Esophagus squamous epithelium (tissue), 5 donors: ENCODE data around the gene NOXA1. TPM values are rescaled to one million over a fixed set of nuclear protein-coding genes. Genes with fewer than 3 reads are reported as not detected.

ENCODE experiments used
- DNase-seq: peaks from one replicate; lab custom pipeline; 2025; lab: John Stamatoyannopoulos, UW
- H3K27ac ChIP-seq, 4 donors: fragments of 200-600 bp; sonication (generic); one replicate each; pipeline ENCODE4 v1.5.1; 2016 to 2019; ENCODE audit warnings: mild to moderate bottlenecking in 1 of 4
- H3K27me3 ChIP-seq, 4 donors: fragments of 200-600 bp; sonication (generic); 1 replicate in 3 of 4; 2 replicates in 1 of 4; pipeline versions ENCODE4 v1.5.1 to v1.6.0; 2017 to 2021; ENCODE audit warnings: antibody characterized with exemption in 1 of 4
- H3K36me3 ChIP-seq, 3 donors: fragments of 200-600 bp; sonication (generic); one replicate each; pipeline ENCODE4 v1.5.1; 2016 to 2019
- H3K4me1 ChIP-seq, 3 donors: fragments of 200-600 bp; sonication (generic); one replicate each; pipeline ENCODE4 v1.5.1; 2017 to 2019
- H3K4me3 ChIP-seq, 4 donors: fragments of 200-600 bp; sonication (generic); 1 replicate in 3 of 4; 2 replicates in 1 of 4; pipeline ENCODE4 v1.5.1; 2016 to 2019; ENCODE audit warnings: mild to moderate bottlenecking in 2 of 4, moderate library complexity in 1 of 4
- H3K9me3 ChIP-seq, 3 donors: fragments of 200-600 bp; sonication (generic); one replicate each; pipeline ENCODE4 v1.5.1; 2016 to 2019
- POLR2A ChIP-seq, 4 donors: fragments of 450-650 bp; IDR thresholded peaks; one replicate each; pipeline ENCODE4 v1.6.1; 2017; ENCODE audit warnings: antibody characterized with exemption in 4 of 4, mild to moderate bottlenecking in 4 of 4, moderate library complexity in 3 of 4
- whole genome bisulfite sequencing, 2 donors: methylation state at CpG; one replicate each; pipeline ENCODE4 v1.1.5; 2018; 5-methylcytosine and 5-hydroxymethylcytosine counted together
- intact Hi-C: fragments of 100-400 bp; cut with DNase I; formaldehyde crosslinking; loops from one replicate; pipeline ENCODE4 v1.15.0; 2022
- total RNA-seq, 4 donors: library from RNA; depleted of rRNA; stranded (reverse); fragments of >200 nt; gene quantifications; one replicate each; pipeline ENCODE4 v1.1.0, GENCODE V29; 2016
- TF ChIP-seq, protein P1 (sequence below), 6 experiments: fragments of 450-650 bp in 4 of 6; fragments of 200-600 bp in 2 of 6; sonication (generic) in 2 of 6; IDR thresholded peaks; one replicate each; pipeline ENCODE4 v1.5.1; 2016 to 2019; ENCODE audit warnings: antibody characterized with exemption in 6 of 6, mild to moderate bottlenecking in 4 of 6, moderate library complexity in 4 of 6
- donor health status: DM: yes; HTN: yes; CAD: no.

Gene NOXA1
- total RNA-seq, 4 donors from 2014 or later, result 2.1 to 7.4 (median 4.8) TPM

DNA sequence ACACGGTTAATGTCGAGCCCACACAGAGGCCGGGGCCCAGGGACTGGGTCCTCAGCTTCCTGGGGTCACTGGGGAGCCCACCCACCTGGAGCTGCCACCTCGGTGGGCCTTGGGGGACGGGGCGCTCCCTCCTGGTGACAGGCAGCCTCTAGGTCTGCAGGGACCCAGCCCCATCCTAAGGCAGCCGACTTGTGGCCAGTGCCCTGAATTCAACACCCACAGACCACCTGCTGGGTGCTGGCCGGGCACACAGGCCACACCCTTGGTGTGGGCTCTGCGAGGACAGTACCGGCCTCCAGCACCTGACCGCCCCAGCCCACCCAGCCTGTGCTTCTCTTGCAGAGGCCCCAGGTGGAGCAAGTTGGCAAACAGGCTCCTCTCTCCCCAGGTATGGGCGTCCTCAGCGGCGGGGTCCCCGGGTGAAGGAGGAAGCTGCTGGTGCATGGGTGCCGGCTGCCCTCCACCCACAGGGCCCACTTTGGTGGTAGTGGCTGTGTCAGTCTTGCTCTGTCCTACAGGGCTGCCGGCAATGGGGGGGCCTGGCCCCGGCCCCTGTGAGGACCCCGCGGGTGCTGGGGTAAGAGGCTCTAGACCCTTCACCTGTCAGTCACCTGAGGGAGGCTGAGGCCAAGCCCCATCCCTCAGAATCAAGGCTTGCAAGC lies 9.6 kb downstream of the NOXA1 start:
- Histone ChIP-seq H3K4me1 (peaks cover 6 to 32% (median 7%) of the 10 kb centered on the region in 3 donors), H3K27ac (no peak overlapping the region), H3K27me3 (peaks cover 0 to 43% (median 0%) of the 10 kb centered on the region in 4 donors), H3K9me3 (no peaks in the 10 kb centered on the region), H3K36me3 (no peaks in the 10 kb centered on the region), H3K4me3 (no peak overlapping the region)
- intact Hi-C loops, result loop anchor here (10.0 kb wide), 1 partner anchor 138 kb away; no protein-coding TSS in a partner anchor
- WGBS, 2 donors, result 90% methylated on average over 9 of the region's 20 CpGs; no CpG with 5 or more reads in 1 of the 2 donors
- no peak for DNase-seq
- TF ChIP-seq, protein P1, sequence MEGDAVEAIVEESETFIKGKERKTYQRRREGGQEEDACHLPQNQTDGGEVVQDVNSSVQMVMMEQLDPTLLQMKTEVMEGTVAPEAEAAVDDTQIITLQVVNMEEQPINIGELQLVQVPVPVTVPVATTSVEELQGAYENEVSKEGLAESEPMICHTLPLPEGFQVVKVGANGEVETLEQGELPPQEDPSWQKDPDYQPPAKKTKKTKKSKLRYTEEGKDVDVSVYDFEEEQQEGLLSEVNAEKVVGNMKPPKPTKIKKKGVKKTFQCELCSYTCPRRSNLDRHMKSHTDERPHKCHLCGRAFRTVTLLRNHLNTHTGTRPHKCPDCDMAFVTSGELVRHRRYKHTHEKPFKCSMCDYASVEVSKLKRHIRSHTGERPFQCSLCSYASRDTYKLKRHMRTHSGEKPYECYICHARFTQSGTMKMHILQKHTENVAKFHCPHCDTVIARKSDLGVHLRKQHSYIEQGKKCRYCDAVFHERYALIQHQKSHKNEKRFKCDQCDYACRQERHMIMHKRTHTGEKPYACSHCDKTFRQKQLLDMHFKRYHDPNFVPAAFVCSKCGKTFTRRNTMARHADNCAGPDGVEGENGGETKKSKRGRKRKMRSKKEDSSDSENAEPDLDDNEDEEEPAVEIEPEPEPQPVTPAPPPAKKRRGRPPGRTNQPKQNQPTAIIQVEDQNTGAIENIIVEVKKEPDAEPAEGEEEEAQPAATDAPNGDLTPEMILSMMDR (IDR thresholded peaks at IDR 0.05), result no peak
- TF ChIP-seq POLR2A (IDR thresholded peaks at IDR 0.05), result no peak

DNA sequence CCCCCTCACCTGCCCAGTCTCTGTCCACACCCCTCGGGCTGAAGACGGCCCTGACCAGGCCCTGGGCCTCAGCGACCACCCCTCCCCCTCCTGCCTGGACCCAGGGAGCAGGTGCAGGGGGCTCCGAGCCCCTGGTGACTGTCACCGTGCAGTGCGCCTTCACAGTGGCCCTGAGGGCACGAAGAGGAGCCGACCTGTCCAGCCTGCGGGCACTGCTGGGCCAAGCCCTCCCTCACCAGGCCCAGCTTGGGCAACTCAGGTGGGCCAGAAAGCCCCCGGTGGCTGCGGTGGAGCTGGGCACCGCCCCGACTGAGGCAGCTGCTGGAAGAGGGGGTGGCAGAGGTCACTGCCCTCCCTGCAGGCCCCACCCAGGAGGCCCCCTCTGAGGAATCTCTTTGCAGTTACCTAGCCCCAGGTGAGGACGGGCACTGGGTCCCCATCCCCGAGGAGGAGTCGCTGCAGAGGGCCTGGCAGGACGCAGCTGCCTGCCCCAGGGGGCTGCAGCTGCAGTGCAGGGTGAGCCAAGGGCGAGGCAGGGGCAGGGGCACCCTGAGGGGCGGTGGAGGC lies 10.2 kb downstream of the NOXA1 start:
- Histone ChIP-seq H3K27ac (no peak overlapping the region), H3K27me3 (peaks cover 0 to 50% (median 0%) of the 10 kb centered on the region in 4 donors), H3K36me3 (no peaks in the 10 kb centered on the region), H3K4me3 (no peak overlapping the region), H3K4me1 (peaks cover 6 to 32% (median 7%) of the 10 kb centered on the region in 3 donors), H3K9me3 (no peaks in the 10 kb centered on the region)
- WGBS, 2 donors, result no CpG with 5 or more reads among the region's 19 CpGs
- no peak for TF ChIP-seq POLR2A (IDR thresholded peaks at IDR 0.05)
- TF ChIP-seq, protein P1 (IDR thresholded peaks at IDR 0.05), result no peak
- DNase-seq, result no peak
- intact Hi-C loops, result loop anchor here (10.0 kb wide), 1 partner anchor 139 kb away; no protein-coding TSS in a partner anchor

DNA sequence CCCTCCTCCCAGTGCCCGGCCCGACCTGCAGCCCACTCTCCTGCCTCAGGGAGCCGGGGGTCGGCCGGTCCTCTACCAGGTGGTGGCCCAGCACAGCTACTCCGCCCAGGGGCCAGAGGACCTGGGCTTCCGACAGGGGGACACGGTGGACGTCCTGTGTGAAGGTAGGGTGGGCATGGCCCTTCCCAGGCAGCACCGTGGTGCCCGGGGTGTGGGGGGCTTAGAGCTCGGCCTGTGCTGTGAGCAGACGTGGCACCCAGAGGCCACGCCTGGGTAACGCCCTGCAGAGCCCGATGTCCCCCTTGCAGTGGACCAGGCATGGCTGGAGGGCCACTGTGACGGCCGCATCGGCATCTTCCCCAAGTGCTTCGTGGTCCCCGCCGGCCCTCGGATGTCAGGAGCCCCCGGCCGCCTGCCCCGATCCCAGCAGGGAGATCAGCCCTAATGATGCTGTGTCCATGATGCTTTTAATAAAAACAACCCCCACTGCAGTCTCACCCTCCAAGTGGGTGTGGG lies 10.8 kb downstream of the NOXA1 start:
- H3K4me3 ChIP-seq, result no peak overlapping the region
- H3K4me1 ChIP-seq, result peaks cover 6 to 32% (median 7%) of the 10 kb centered on the region in 3 donors
- no peaks in the 10 kb centered on the region for H3K9me3 ChIP-seq
- no peak for TF ChIP-seq POLR2A (IDR thresholded peaks at IDR 0.05)
- TF ChIP-seq, protein P1 (IDR thresholded peaks at IDR 0.05), result no peak
- H3K27me3 ChIP-seq, result peaks cover 0 to 55% (median 0%) of the 10 kb centered on the region in 4 donors
- no peaks in the 10 kb centered on the region for H3K36me3 ChIP-seq
- no CpG with 5 or more reads among the region's 26 CpGs for WGBS, 2 donors
- intact Hi-C loops, result loop anchor here (10.0 kb wide), 1 partner anchor 139 kb away; no protein-coding TSS in a partner anchor
- DNase-seq, result no peak
- H3K27ac ChIP-seq, result no peak overlapping the region

DNA sequence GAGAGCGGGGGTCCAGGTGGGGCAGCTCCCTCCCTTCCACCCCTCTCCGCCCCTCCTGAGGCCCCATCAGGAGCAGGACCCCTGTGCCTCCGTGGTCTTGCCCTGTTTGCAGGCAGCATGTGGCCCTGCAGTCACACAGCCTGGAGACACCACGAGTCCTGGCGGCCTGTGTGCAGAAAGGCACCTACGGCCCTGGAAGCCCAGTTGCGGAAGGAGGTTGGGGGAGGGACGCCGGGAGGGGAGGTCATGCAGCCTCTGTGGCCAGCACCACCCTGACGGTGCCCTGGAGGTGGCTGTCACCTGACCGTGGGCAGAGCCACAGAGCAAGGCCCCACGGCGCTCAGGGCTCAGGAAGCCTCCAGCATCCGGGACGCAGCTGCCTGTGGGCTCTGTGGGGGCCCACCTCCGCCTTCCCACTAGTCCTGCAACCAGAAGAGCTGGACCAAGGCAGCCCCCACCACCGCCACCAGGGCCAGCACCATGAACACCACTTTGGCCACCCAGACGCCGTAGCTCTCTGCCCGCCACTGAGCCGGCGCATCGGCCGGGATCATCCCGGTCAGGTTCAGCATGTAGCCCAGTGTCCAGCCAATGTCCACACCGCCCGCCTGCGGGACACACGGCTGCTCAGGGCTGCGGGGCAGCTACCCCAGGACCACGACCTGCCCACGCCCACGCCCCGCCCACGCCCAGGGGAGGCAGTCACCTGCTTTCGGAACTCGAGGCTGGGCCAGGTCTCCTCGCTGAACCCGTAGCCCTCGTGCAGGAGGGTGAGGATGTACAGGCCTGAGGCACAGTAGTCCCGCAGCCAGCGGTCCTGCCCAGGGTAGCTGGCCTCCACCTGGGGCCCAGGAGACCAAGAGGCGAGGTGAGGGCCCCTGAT lies 11.5 kb downstream of the NOXA1 start:
- Histone ChIP-seq H3K4me1 (peaks cover 6 to 32% (median 7%) of the 10 kb centered on the region in 3 donors), H3K9me3 (no peaks in the 10 kb centered on the region), H3K27ac (no peak overlapping the region), H3K36me3 (no peaks in the 10 kb centered on the region), H3K4me3 (no peak overlapping the region), H3K27me3 (peaks cover 0 to 63% (median 0%) of the 10 kb centered on the region in 4 donors)
- intact Hi-C loops, result loop anchor here (10.0 kb wide), 1 partner anchor 140 kb away; no protein-coding TSS in a partner anchor
- no peak for DNase-seq
- TF ChIP-seq POLR2A (IDR thresholded peaks at IDR 0.05), result no peak
- TF ChIP-seq, protein P1 (IDR thresholded peaks at IDR 0.05), result no peak
- no CpG with 5 or more reads among the region's 43 CpGs for WGBS, 2 donors
